ENCODE data around the gene SLC35B1. TPM values are rescaled to one million over a fixed set of nuclear protein-coding genes. Genes with fewer than 3 reads are reported as not detected.

SLC35B1 gene
- total RNA-seq, 1 donor from 2014 or later = 84.3 TPM

GRCh38 chr17:49700960-49701359, 6.8 kb downstream of the SLC35B1 start:
- H3K4me1 Mint-ChIP-seq (ENCODE audit: unreplicated experiment) = peaks cover 7% of the 10 kb centered on the region
- H3K36me3 Mint-ChIP-seq (ENCODE audit: low read depth, unreplicated experiment) = peaks cover 37% of the 10 kb centered on the region

GRCh38 chr17:49699966-49700575, 7.7 kb downstream of the SLC35B1 start:
- Mint-ChIP-seq H3K27ac (ENCODE audit: unreplicated experiment) (no peak overlapping the region), H3K27me3 (ENCODE audit: unreplicated experiment) (peaks cover 7% of the 10 kb centered on the region)

More at GRCh38 chr17:49700960-49701359, 6.8 kb downstream of the SLC35B1 start:
- no peaks in the 10 kb centered on the region for H3K9me3 Mint-ChIP-seq (ENCODE audit: unreplicated experiment)
- DNase-seq (ENCODE audit: low spot score) = no peak
- TF ChIP-seq CTCF (IDR thresholded peaks at IDR 0.05; ENCODE audit: unreplicated experiment) = no peak
- no peak overlapping the region for H3K27ac Mint-ChIP-seq (ENCODE audit: unreplicated experiment)
- H3K27me3 Mint-ChIP-seq (ENCODE audit: unreplicated experiment) = peaks cover 5% of the 10 kb centered on the region
- peak overlapping the region; percentile 3 for H3K4me3 Mint-ChIP-seq (ENCODE audit: unreplicated experiment)

GRCh38 chr17:49698005-49698404, 9.8 kb downstream of the SLC35B1 start:
- Mint-ChIP-seq H3K4me3 (ENCODE audit: unreplicated experiment) (no peak overlapping the region), H3K27me3 (ENCODE audit: unreplicated experiment) (peaks cover 9% of the 10 kb centered on the region), H3K36me3 (ENCODE audit: low read depth, unreplicated experiment) (peaks cover 25% of the 10 kb centered on the region), H3K4me1 (ENCODE audit: unreplicated experiment) (peaks cover 13% of the 10 kb centered on the region), H3K27ac (ENCODE audit: unreplicated experiment) (no peak overlapping the region), H3K9me3 (ENCODE audit: unreplicated experiment) (no peaks in the 10 kb centered on the region)
- TF ChIP-seq CTCF (IDR thresholded peaks at IDR 0.05; ENCODE audit: unreplicated experiment) = no peak
- no peak for DNase-seq (ENCODE audit: low spot score)

More at GRCh38 chr17:49699966-49700575, 7.7 kb downstream of the SLC35B1 start:
- Mint-ChIP-seq H3K9me3 (ENCODE audit: unreplicated experiment) (no peaks in the 10 kb centered on the region), H3K4me3 (ENCODE audit: unreplicated experiment) (peak overlapping the region; percentile 21), H3K36me3 (ENCODE audit: low read depth, unreplicated experiment) (peaks cover 31% of the 10 kb centered on the region), H3K4me1 (ENCODE audit: unreplicated experiment) (peaks cover 6% of the 10 kb centered on the region)
- no peak for DNase-seq (ENCODE audit: low spot score)
- TF ChIP-seq CTCF (IDR thresholded peaks at IDR 0.05; ENCODE audit: unreplicated experiment) = no peak

GRCh38 chr17:49696233-49696761, 11.5 kb downstream of the SLC35B1 start:
- peaks cover 9% of the 10 kb centered on the region for H3K27me3 Mint-ChIP-seq (ENCODE audit: unreplicated experiment)
- TF ChIP-seq CTCF (IDR thresholded peaks at IDR 0.05; ENCODE audit: unreplicated experiment) = no peak
- no peaks in the 10 kb centered on the region for H3K9me3 Mint-ChIP-seq (ENCODE audit: unreplicated experiment)
- peaks cover 19% of the 10 kb centered on the region for H3K36me3 Mint-ChIP-seq (ENCODE audit: low read depth, unreplicated experiment)
- no peak for DNase-seq (ENCODE audit: low spot score)
- peaks cover 21% of the 10 kb centered on the region for H3K4me1 Mint-ChIP-seq (ENCODE audit: unreplicated experiment)
- H3K4me3 Mint-ChIP-seq (ENCODE audit: unreplicated experiment) = no peak overlapping the region
- H3K27ac Mint-ChIP-seq (ENCODE audit: unreplicated experiment) = no peak overlapping the region

GRCh38 chr17:49695698-49696232, 12.0 kb downstream of the SLC35B1 start:
- peaks cover 25% of the 10 kb centered on the region for H3K4me1 Mint-ChIP-seq (ENCODE audit: unreplicated experiment)
- TF ChIP-seq CTCF (IDR thresholded peaks at IDR 0.05; ENCODE audit: unreplicated experiment) = no peak
- H3K27ac Mint-ChIP-seq (ENCODE audit: unreplicated experiment) = no peak overlapping the region
- H3K27me3 Mint-ChIP-seq (ENCODE audit: unreplicated experiment) = peaks cover 9% of the 10 kb centered on the region
- H3K36me3 Mint-ChIP-seq (ENCODE audit: low read depth, unreplicated experiment) = peaks cover 14% of the 10 kb centered on the region
- DNase-seq (ENCODE audit: low spot score) = no peak
- no peaks in the 10 kb centered on the region for H3K9me3 Mint-ChIP-seq (ENCODE audit: unreplicated experiment)
- H3K4me3 Mint-ChIP-seq (ENCODE audit: unreplicated experiment) = no peak overlapping the region

Measured in endothelial cell (in vitro differentiated cells).